ENCODE data around the gene DUOX1.

GRCh38 chr15:45132844-45133560 is 3.2 kb downstream of the DUOX1 start:
- no peak for TF ChIP-seq CTCF (IDR thresholded peaks at IDR 0.05)
- no peak for TF ChIP-seq POLR2A (IDR thresholded peaks at IDR 0.05)

All from adrenal gland (tissue), 5 donors.